Measurements from ENCODE around the gene NIFK. TPM values are rescaled to one million over a fixed set of nuclear protein-coding genes. Genes with fewer than 3 reads are reported as not detected.

Gene NIFK
- total RNA-seq, 4 donors from 2014 or later: 19.8 to 56.5 (median 28.5) TPM

- Histone ChIP-seq H3K36me3 (peaks cover 41 to 83% (median 64%) of the 10 kb centered on the region in 4 donors), H3K27ac (replicated peaks in 1 of 4) (no peak overlapping the region), H3K4me3 (no peak overlapping the region), H3K9me3 (no peaks in the 10 kb centered on the region), H3K27me3 (no peaks in the 10 kb centered on the region), H3K4me1 (no peaks in the 10 kb centered on the region)
- 93% methylated on average over 5 of the region's 5 CpGs for WGBS
- intact Hi-C loops (cut with DNase I): no loop called here
- no peak for DNase-seq (ENCODE audit: extremely low spot score)
- TF ChIP-seq POLR2A (IDR thresholded peaks at IDR 0.05; ENCODE audit: low read depth): no peak
- no peak for TF ChIP-seq CTCF (IDR thresholded peaks at IDR 0.05)
- no peak for TF ChIP-seq POLR2AphosphoS5 (IDR thresholded peaks at IDR 0.05)
These were observed 31.6 kb upstream of the NIFK start for GRCh38 chr2:121768143-121768755.

GRCh38 chr2:121766624-121767023, 29.9 kb upstream of the NIFK start:
- no peaks in the 10 kb centered on the region for H3K4me1 ChIP-seq
- no peak for TF ChIP-seq CTCF (IDR thresholded peaks at IDR 0.05)
- TF ChIP-seq EP300 (IDR thresholded peaks at IDR 0.05): no peak
- TF ChIP-seq POLR2A (IDR thresholded peaks at IDR 0.05; ENCODE audit: low read depth): no peak
- no peak for TF ChIP-seq POLR2AphosphoS5 (IDR thresholded peaks at IDR 0.05)
- no peak for DNase-seq (ENCODE audit: extremely low spot score)

GRCh38 chr2:121764681-121765228, 28.1 kb upstream of the NIFK start:
- intact Hi-C loops (cut with DNase I): no loop called here
- Histone ChIP-seq H3K4me3 (no peak overlapping the region), H3K27ac (replicated peaks in 1 of 4) (no peak overlapping the region), H3K9me3 (no peaks in the 10 kb centered on the region), H3K27me3 (no peaks in the 10 kb centered on the region), H3K36me3 (peaks cover 61 to 100% (median 89%) of the 10 kb centered on the region in 4 donors), H3K4me1 (no peaks in the 10 kb centered on the region)
- no peak for TF ChIP-seq POLR2A (IDR thresholded peaks at IDR 0.05; ENCODE audit: low read depth)
- no peak for TF ChIP-seq EP300 (IDR thresholded peaks at IDR 0.05)
- TF ChIP-seq CTCF (IDR thresholded peaks at IDR 0.05): no peak
- TF ChIP-seq POLR2AphosphoS5 (IDR thresholded peaks at IDR 0.05): no peak
- no peak for DNase-seq (ENCODE audit: extremely low spot score)
- WGBS: 94% methylated on average over 10 of the region's 10 CpGs

More at GRCh38 chr2:121766624-121767023, 29.9 kb upstream of the NIFK start:
- Histone ChIP-seq H3K9me3 (no peaks in the 10 kb centered on the region), H3K36me3 (peaks cover 58 to 94% (median 80%) of the 10 kb centered on the region in 4 donors), H3K27ac (replicated peaks in 1 of 4) (no peak overlapping the region), H3K4me3 (no peak overlapping the region), H3K27me3 (no peaks in the 10 kb centered on the region)
- intact Hi-C loops (cut with DNase I): no loop called here
- 100% methylated on average over 1 of the region's 1 CpG for WGBS

GRCh38 chr2:121755237-121756111, 18.8 kb upstream of the NIFK start, which contains the start of gene TSN:
TSS of gene TSN (plus strand) at chr2:121755651. CDS start at chr2:121755780, 129 bp downstream.
- intact Hi-C loops (cut with DNase I): no loop called here
- H3K27ac ChIP-seq (replicated peaks in 1 of 4): peak within 1 kb of the TSS; percentile 71 to 85 (median 78)

More at GRCh38 chr2:121755237-121756111, 18.8 kb upstream of the NIFK start, which contains the start of gene TSN:
- TF ChIP-seq POLR2A (IDR thresholded peaks at IDR 0.05; ENCODE audit: low read depth) (no peak), EP300 (IDR thresholded peaks at IDR 0.05) (no peak), CTCF (IDR thresholded peaks at IDR 0.05) (peak in 2 of 3 experiments; percentile 15 to 41), POLR2AphosphoS5 (IDR thresholded peaks at IDR 0.05) (peak; percentile 92 to 97)
- Histone ChIP-seq H3K9me3 (no peaks in the 10 kb centered on the region), H3K36me3 (peaks cover 6 to 31% (median 12%) of the 10 kb centered on the region in 4 donors), H3K4me1 (peaks cover 26 to 32% (median 30%) of the 10 kb centered on the region in 4 donors), H3K27me3 (no peaks in the 10 kb centered on the region), H3K4me3 (peak within 1 kb of the TSS; percentile 82 to 86 (median 86))
- DNase-seq (ENCODE audit: extremely low spot score): peak; percentile 98
- 0% methylated on average over 49 of the region's 67 CpGs for WGBS
